OCI-LY3 (cell line): ENCODE measurements around the gene AUTS2.

Source experiments
- H2AFZ ChIP-seq: fragments of 200-600, 300-600 bp; shearing (Covaris generic); 2 replicates; pipeline ENCODE4 v1.6.0; 2014; ENCODE audit warnings: antibody characterized with exemption, low read depth, low read length
- H3K27ac ChIP-seq: fragments of 200-600, 300-600 bp; sonication (generic); 2 replicates; pipeline ENCODE4 v1.5.1; 2014; ENCODE audit warnings: mild to moderate bottlenecking, low read length, moderate library complexity, mixed read lengths
- H3K27me3 ChIP-seq: fragments of 200-600, 300-600 bp; sonication (generic); 2 replicates; pipeline ENCODE4 v1.6.1; 2014; ENCODE audit warnings: low read depth, low read length, mixed read lengths
- H3K36me3 ChIP-seq: fragments of 200-600, 300-600 bp; sonication (generic); replicated peaks from 2 replicates; pipeline ENCODE3; 2014; ENCODE audit warnings: low read depth, low read length, mixed read lengths
- H3K4me1 ChIP-seq: fragments of 300-600, 200-600 bp; sonication (generic); 2 replicates; pipeline ENCODE4 v1.6.1; 2014; ENCODE audit warnings: low read length, mixed read lengths
- H3K4me2 ChIP-seq: fragments of 200-600, 300-600 bp; sonication (generic); 2 replicates; pipeline ENCODE4 v1.6.1; 2014; ENCODE audit warnings: low read length, mixed read lengths
- H3K4me3 ChIP-seq: fragments of 300-600, 200-600 bp; sonication (generic); 2 replicates; pipeline ENCODE4 v1.5.1; 2014; ENCODE audit warnings: antibody characterized with exemption, mild to moderate bottlenecking, low read length, moderate library complexity
- H3K79me2 ChIP-seq: fragments of 300-600, 200-600 bp; shearing (Covaris generic); 2 replicates; pipeline ENCODE4 v1.6.1; 2014; ENCODE audit warnings: mild to moderate bottlenecking, low read length, mixed read lengths
- H3K9ac ChIP-seq: fragments of 300-600, 200-600 bp; shearing (Covaris generic); 2 replicates; pipeline ENCODE4 v1.6.0; 2014; ENCODE audit warnings: mild to moderate bottlenecking, low read length, moderate library complexity
- H3K9me3 ChIP-seq: fragments of 200-600, 300-600 bp; shearing (Covaris generic); 2 replicates; pipeline ENCODE4 v1.6.1; 2014; ENCODE audit warnings: low read length, mixed read lengths; ENCODE audit not compliant: insufficient read depth
- H4K20me1 ChIP-seq: fragments of 200-600, 300-600 bp; sonication (generic); 2 replicates; pipeline ENCODE4 v1.6.1; 2016; ENCODE audit warnings: low read length, mixed read lengths; ENCODE audit not compliant: insufficient read depth
- CTCF ChIP-seq: fragments of 200-600, 300-600 bp; sonication (generic); IDR thresholded peaks from 2 replicates; pipeline ENCODE4 v1.5.1; 2014; ENCODE audit warnings: antibody characterized with exemption, low read length, low read depth
- EZH2phosphoT487 ChIP-seq: fragments of 200-600 bp; shearing (Covaris generic); IDR thresholded peaks from 2 replicates; pipeline ENCODE4 v1.6.1; 2018; ENCODE audit warnings: antibody characterized with exemption, mixed run types, low read depth

AUTS2 gene

GRCh38 chr7:70349031-70349430 lies 750.8 kb downstream of the AUTS2 start:
- H3K4me2 ChIP-seq, result no peak overlapping the region
- H3K9me3 ChIP-seq, result no peaks in the 10 kb centered on the region
- H3K79me2 ChIP-seq, result no peaks in the 10 kb centered on the region
- H2AFZ ChIP-seq, result no peak overlapping the region
- H4K20me1 ChIP-seq, result no peaks in the 10 kb centered on the region; the same call in 1 of the 2 replicates
- no peak overlapping the region for H3K9ac ChIP-seq
- no peaks in the 10 kb centered on the region for H3K36me3 ChIP-seq
- H3K4me3 ChIP-seq, result no peak overlapping the region
- no peak overlapping the region for H3K27ac ChIP-seq
- TF ChIP-seq CTCF (no peak), EZH2phosphoT487 (no peak)
- H3K4me1 ChIP-seq, result peaks cover 3% of the 10 kb centered on the region; the same call in 1 of the 2 replicates
- H3K27me3 ChIP-seq, result no peaks in the 10 kb centered on the region

- no peak overlapping the region for H3K4me3 ChIP-seq
- no peak for TF ChIP-seq EZH2phosphoT487
- TF ChIP-seq CTCF, result no peak
- no peaks in the 10 kb centered on the region; the same call in 1 of the 2 replicates for H4K20me1 ChIP-seq
- no peaks in the 10 kb centered on the region for H3K9me3 ChIP-seq
- peaks cover 3% of the 10 kb centered on the region; the same call in 1 of the 2 replicates for H3K4me1 ChIP-seq
- H3K27ac ChIP-seq, result no peak overlapping the region
- no peaks in the 10 kb centered on the region for H3K36me3 ChIP-seq
- H3K27me3 ChIP-seq, result no peaks in the 10 kb centered on the region
- H3K9ac ChIP-seq, result no peak overlapping the region
- H3K4me2 ChIP-seq, result no peak overlapping the region
- no peaks in the 10 kb centered on the region for H3K79me2 ChIP-seq
- no peak overlapping the region for H2AFZ ChIP-seq
These were observed 751.5 kb downstream of the AUTS2 start for GRCh38 chr7:70349819-70350218.

GRCh38 chr7:70352088-70352487 lies 753.8 kb downstream of the AUTS2 start:
- H2AFZ ChIP-seq, result no peak overlapping the region
- H4K20me1 ChIP-seq, result no peaks in the 10 kb centered on the region; the same call in 1 of the 2 replicates
- peaks cover 3% of the 10 kb centered on the region; the same call in 1 of the 2 replicates for H3K4me1 ChIP-seq
- H3K9ac ChIP-seq, result no peak overlapping the region
- no peak overlapping the region for H3K4me3 ChIP-seq
- TF ChIP-seq CTCF (no peak), EZH2phosphoT487 (no peak)
- H3K36me3 ChIP-seq, result no peaks in the 10 kb centered on the region
- H3K9me3 ChIP-seq, result no peaks in the 10 kb centered on the region
- H3K27ac ChIP-seq, result no peak overlapping the region
- H3K27me3 ChIP-seq, result no peaks in the 10 kb centered on the region
- no peaks in the 10 kb centered on the region for H3K79me2 ChIP-seq
- no peak overlapping the region for H3K4me2 ChIP-seq

GRCh38 chr7:70352906-70353305 lies 754.6 kb downstream of the AUTS2 start:
- H3K36me3 ChIP-seq, result no peaks in the 10 kb centered on the region
- H3K9ac ChIP-seq, result no peak overlapping the region
- H3K9me3 ChIP-seq, result no peaks in the 10 kb centered on the region
- no peaks in the 10 kb centered on the region for H3K4me1 ChIP-seq
- H2AFZ ChIP-seq, result no peak overlapping the region
- no peak overlapping the region for H3K4me3 ChIP-seq
- no peak for TF ChIP-seq EZH2phosphoT487
- TF ChIP-seq CTCF, result no peak
- no peak overlapping the region for H3K4me2 ChIP-seq
- no peaks in the 10 kb centered on the region for H3K27me3 ChIP-seq
- H3K27ac ChIP-seq, result no peak overlapping the region
- H3K79me2 ChIP-seq, result no peaks in the 10 kb centered on the region
- no peaks in the 10 kb centered on the region for H4K20me1 ChIP-seq
